Sigmoid colon (tissue), 7 donors: ENCODE results near the gene CTSA. TPM values are rescaled to one million over a fixed set of nuclear protein-coding genes. Genes with fewer than 3 reads are reported as not detected.
A peak's percentile ranks its signal among the peaks of the same experiment; 100 is the strongest.

ENCODE experiments used
- DNase-seq: peaks from one replicate; pipeline ENCODE4 v3.0.0-alpha.2; 2019
- H3K27ac ChIP-seq, 4 donors: fragments of 200-600 bp; sonication (generic); one replicate each; pipeline ENCODE4 v1.5.1; 2016 to 2019; ENCODE audit warnings: mild to moderate bottlenecking in 1 of 4
- H3K27me3 ChIP-seq, 3 donors: fragments of 200-600 bp; sonication (generic); one replicate each; pipeline ENCODE4 v1.5.1; 2019; ENCODE audit warnings: mild to moderate bottlenecking in 1 of 3
- H3K36me3 ChIP-seq, 4 donors: fragments of 200-600 bp; sonication (generic); one replicate each; pipeline ENCODE4 v1.5.1; 2016 to 2019
- H3K4me1 ChIP-seq, 4 donors: fragments of 200-600 bp; sonication (generic); one replicate each; pipeline ENCODE4 v1.5.1; 2017 to 2019
- H3K4me3 ChIP-seq, 4 donors: fragments of 200-600 bp; sonication (generic); one replicate each; pipeline ENCODE4 v1.5.1; 2017 to 2019; ENCODE audit warnings: mild to moderate bottlenecking in 2 of 4, moderate library complexity in 1 of 4
- H3K9me3 ChIP-seq, 4 donors: fragments of 200-600 bp in 3 of 4; sonication (generic) in 3 of 4; one replicate each; pipeline versions ENCODE4 v1.5.1 to v1.6.1; 2013 to 2019
- CTCF ChIP-seq, 4 experiments: fragments of 450-650 bp in 3 of 4; fragments of 200-600 bp in 1 of 4; IDR thresholded peaks; one replicate each; pipeline ENCODE4 v1.5.1; 2016 to 2019; ENCODE audit warnings: antibody characterized with exemption in 4 of 4, mild to moderate bottlenecking in 3 of 4, moderate library complexity in 2 of 4
- EP300 ChIP-seq, 4 donors: sonication (generic); formaldehyde crosslinking; IDR thresholded peaks; one replicate each; pipeline ENCODE4 v1.6.1; 2017; ENCODE audit warnings: antibody characterized with exemption in 4 of 4
- POLR2A ChIP-seq, 2 donors: fragments of 450-650 bp; IDR thresholded peaks; one replicate each; pipeline ENCODE4 v1.6.1; 2016; ENCODE audit warnings: antibody characterized with exemption in 2 of 2, mild to moderate bottlenecking in 2 of 2, moderate library complexity in 2 of 2
- POLR2AphosphoS5 ChIP-seq, 4 donors: sonication (generic); formaldehyde crosslinking; IDR thresholded peaks; one replicate each; pipeline ENCODE4 v1.6.1; 2017; ENCODE audit warnings: antibody characterized with exemption in 4 of 4
- WGBS, 2 donors: extraction: QIAGEN DNeasy Blood & Tissue Kit; methylation state at CpG; one replicate each; pipeline ENCODE4 v1.1.7; 2013; 5-methylcytosine and 5-hydroxymethylcytosine counted together
- intact Hi-C: fragments of 100-400 bp; cut with DNase I; formaldehyde crosslinking; loops from one replicate; pipeline ENCODE4 v1.15.1; 2023
- polyA plus RNA-seq, 3 donors: library from polyadenylated mRNA; stranded (reverse); fragments of 200-250 nt; gene quantifications; one replicate each; pipeline ENCODE4 v1.2.3, GENCODE V29; 2013
- total RNA-seq, 4 donors: library from RNA; depleted of rRNA; stranded (reverse); fragments of >200 nt; gene quantifications; one replicate each; pipeline ENCODE4 v1.1.0, GENCODE V29; 2016
- donor health status: healthy with polysubstance abuse.
- donor health status: Bipolar disorder and iron deficiency.
- donor health status: healthy.

CTSA gene
- total and polyA plus RNA-seq, 7 donors, result 45.7 to 203 (median 64.9) TPM

GRCh38 chr20:45907219-45907948 lies 16.2 kb downstream of the CTSA start:
- WGBS, 2 donors, result 93 to 95% methylated on average over 17 of the region's 17 CpGs
- H3K27me3 ChIP-seq, result no peaks in the 10 kb centered on the region
- intact Hi-C loops, result no loop called here
- peaks cover 0 to 14% (median 13%) of the 10 kb centered on the region in 4 donors for H3K4me1 ChIP-seq
- H3K27ac ChIP-seq, result no peak overlapping the region
- no peak for DNase-seq
- H3K36me3 ChIP-seq, result peaks cover 0 to 22% (median 6%) of the 10 kb centered on the region in 4 donors
- no peaks in the 10 kb centered on the region for H3K9me3 ChIP-seq
- TF ChIP-seq CTCF (IDR thresholded peaks at IDR 0.05) (no peak), POLR2A (IDR thresholded peaks at IDR 0.05) (no peak), POLR2AphosphoS5 (IDR thresholded peaks at IDR 0.05) (no peak), EP300 (IDR thresholded peaks at IDR 0.05) (no peak)
- H3K4me3 ChIP-seq, result no peak overlapping the region

GRCh38 chr20:45908084-45908483 lies 16.9 kb downstream of the CTSA start:
- H3K4me3 ChIP-seq, result no peak overlapping the region
- peaks cover 0 to 22% (median 6%) of the 10 kb centered on the region in 4 donors for H3K36me3 ChIP-seq

GRCh38 chr20:45909336-45909808 lies 18.2 kb downstream of the CTSA start:
- H3K4me3 ChIP-seq, result no peak overlapping the region
- DNase-seq, result no peak
- no peaks in the 10 kb centered on the region for H3K27me3 ChIP-seq
- peaks cover 0 to 19% (median 6%) of the 10 kb centered on the region in 4 donors for H3K36me3 ChIP-seq
- no peak for TF ChIP-seq EP300 (IDR thresholded peaks at IDR 0.05)
- TF ChIP-seq POLR2AphosphoS5 (IDR thresholded peaks at IDR 0.05), result no peak
- no peak for TF ChIP-seq CTCF (IDR thresholded peaks at IDR 0.05)
- TF ChIP-seq POLR2A (IDR thresholded peaks at IDR 0.05), result no peak
- H3K27ac ChIP-seq, result peak overlapping the region in 2 of 4 donors; percentile 46 to 92
- intact Hi-C loops, result no loop called here
- WGBS, 2 donors, result 75 to 88% methylated on average over 12 of the region's 12 CpGs
- peaks cover 0 to 20% (median 19%) of the 10 kb centered on the region in 4 donors for H3K4me1 ChIP-seq
- H3K9me3 ChIP-seq, result no peaks in the 10 kb centered on the region

More at GRCh38 chr20:45908084-45908483, 16.9 kb downstream of the CTSA start:
- Histone ChIP-seq H3K27me3 (no peaks in the 10 kb centered on the region), H3K27ac (no peak overlapping the region), H3K9me3 (no peaks in the 10 kb centered on the region), H3K4me1 (peaks cover 0 to 20% (median 19%) of the 10 kb centered on the region in 4 donors)
- intact Hi-C loops, result no loop called here
- no peak for DNase-seq
- WGBS, 2 donors, result 92 to 94% methylated on average over 2 of the region's 2 CpGs
- TF ChIP-seq POLR2AphosphoS5 (IDR thresholded peaks at IDR 0.05) (no peak), CTCF (IDR thresholded peaks at IDR 0.05) (no peak), EP300 (IDR thresholded peaks at IDR 0.05) (no peak), POLR2A (IDR thresholded peaks at IDR 0.05) (no peak)

GRCh38 chr20:45909817-45910669 lies 18.9 kb downstream of the CTSA start:
- TF ChIP-seq CTCF (IDR thresholded peaks at IDR 0.05), result no peak
- no peak for TF ChIP-seq POLR2AphosphoS5 (IDR thresholded peaks at IDR 0.05)
- Histone ChIP-seq H3K4me1 (peaks cover 0 to 20% (median 19%) of the 10 kb centered on the region in 4 donors), H3K9me3 (no peaks in the 10 kb centered on the region), H3K27ac (peak overlapping the region; percentile 40 to 92 (median 66)), H3K27me3 (no peaks in the 10 kb centered on the region), H3K36me3 (peaks cover 0 to 12% (median 3%) of the 10 kb centered on the region in 4 donors), H3K4me3 (peak overlapping the region in 2 of 4 donors; percentile 54 to 58)
- 80 to 82% methylated on average over 22 of the region's 22 CpGs for WGBS, 2 donors
- no peak for DNase-seq
- intact Hi-C loops, result loop anchor here (1.0 kb wide), 1 partner anchor 19 kb away; the partner anchor contains the start of genes CTSA and NEURL2
